ENCODE measurements around the gene NMD3. TPM values are rescaled to one million over a fixed set of nuclear protein-coding genes. Genes with fewer than 3 reads are reported as not detected.

Gene NMD3
- total RNA-seq, 1 experiment from 2014 or later = 90.7 TPM

DNA sequence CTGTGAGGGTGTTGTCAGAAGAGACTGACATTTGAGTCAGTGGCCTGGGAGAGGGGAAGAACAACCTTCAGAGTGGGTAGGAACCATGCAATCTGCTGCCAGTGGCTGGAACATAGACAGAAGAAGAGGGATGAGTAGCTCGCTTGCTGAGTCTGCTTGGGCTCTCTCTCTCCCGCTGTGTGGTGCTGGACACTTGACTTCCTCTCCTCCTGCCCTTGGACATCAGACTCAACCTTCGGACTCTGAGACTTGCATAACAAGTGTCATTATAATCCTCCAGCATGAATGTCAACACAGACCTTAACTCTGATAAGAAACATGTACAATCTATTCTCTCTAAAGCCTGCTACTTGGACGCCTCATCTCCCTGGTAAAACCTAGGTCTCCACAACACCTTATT, 5.9 kb upstream of the NMD3 start:
- Mint-ChIP-seq H3K27ac (ENCODE audit: unreplicated experiment) (no peak overlapping the region), H3K36me3 (ENCODE audit: insufficient read depth, unreplicated experiment) (peaks cover 4% of the 10 kb centered on the region), H3K4me1 (ENCODE audit: low read depth, unreplicated experiment) (peaks cover 3% of the 10 kb centered on the region), H3K27me3 (ENCODE audit: unreplicated experiment) (no peaks in the 10 kb centered on the region), H3K4me3 (ENCODE audit: low read depth, unreplicated experiment) (no peak overlapping the region), H3K9me3 (ENCODE audit: low read depth, unreplicated experiment) (peaks cover 2% of the 10 kb centered on the region)
- TF ChIP-seq CTCF (IDR thresholded peaks at IDR 0.05; ENCODE audit: unreplicated experiment) = no peak
- intact Hi-C loops (cut with micrococcal nuclease; ENCODE audit: unreplicated experiment) = no loop called here
- no TSS peak for BruUV-seq (replicated peaks)
- CTCF ChIA-PET = no interaction called here
- DNase-seq = no peak

GRCh38 chr3:161217496-161217895, 3.6 kb upstream of the NMD3 start:
- BruUV-seq (replicated peaks) = no TSS peak
- Mint-ChIP-seq H3K4me1 (ENCODE audit: low read depth, unreplicated experiment) (peaks cover 11% of the 10 kb centered on the region), H3K27ac (ENCODE audit: unreplicated experiment) (no peak overlapping the region), H3K4me3 (ENCODE audit: low read depth, unreplicated experiment) (no peak overlapping the region), H3K9me3 (ENCODE audit: low read depth, unreplicated experiment) (peaks cover 4% of the 10 kb centered on the region), H3K36me3 (ENCODE audit: insufficient read depth, unreplicated experiment) (peaks cover 27% of the 10 kb centered on the region), H3K27me3 (ENCODE audit: unreplicated experiment) (no peaks in the 10 kb centered on the region)
- intact Hi-C loops (cut with micrococcal nuclease; ENCODE audit: unreplicated experiment) = no loop called here
- CTCF ChIA-PET = no interaction called here
- TF ChIP-seq CTCF (IDR thresholded peaks at IDR 0.05; ENCODE audit: unreplicated experiment) = no peak
- DNase-seq = no peak

- Mint-ChIP-seq H3K27me3 (ENCODE audit: unreplicated experiment) (no peaks in the 10 kb centered on the region), H3K4me3 (ENCODE audit: low read depth, unreplicated experiment) (no peak overlapping the region), H3K36me3 (ENCODE audit: insufficient read depth, unreplicated experiment) (peaks cover 38% of the 10 kb centered on the region), H3K27ac (ENCODE audit: unreplicated experiment) (peak overlapping the region; percentile 95), H3K4me1 (ENCODE audit: low read depth, unreplicated experiment) (peaks cover 21% of the 10 kb centered on the region), H3K9me3 (ENCODE audit: low read depth, unreplicated experiment) (peaks cover 4% of the 10 kb centered on the region)
- no TSS peak for BruUV-seq (replicated peaks)
- intact Hi-C loops (cut with micrococcal nuclease; ENCODE audit: unreplicated experiment) = no loop called here
- DNase-seq = no peak
- no peak for TF ChIP-seq CTCF (IDR thresholded peaks at IDR 0.05; ENCODE audit: unreplicated experiment)
- CTCF ChIA-PET = interaction anchor here (0.6 kb wide), 1 partner anchor 498 kb away, joined by 3 read pairs; no protein-coding TSS in a partner anchor
Measured at GRCh38 chr3:161219495-161219894, 1.6 kb upstream of the NMD3 start.

DNA sequence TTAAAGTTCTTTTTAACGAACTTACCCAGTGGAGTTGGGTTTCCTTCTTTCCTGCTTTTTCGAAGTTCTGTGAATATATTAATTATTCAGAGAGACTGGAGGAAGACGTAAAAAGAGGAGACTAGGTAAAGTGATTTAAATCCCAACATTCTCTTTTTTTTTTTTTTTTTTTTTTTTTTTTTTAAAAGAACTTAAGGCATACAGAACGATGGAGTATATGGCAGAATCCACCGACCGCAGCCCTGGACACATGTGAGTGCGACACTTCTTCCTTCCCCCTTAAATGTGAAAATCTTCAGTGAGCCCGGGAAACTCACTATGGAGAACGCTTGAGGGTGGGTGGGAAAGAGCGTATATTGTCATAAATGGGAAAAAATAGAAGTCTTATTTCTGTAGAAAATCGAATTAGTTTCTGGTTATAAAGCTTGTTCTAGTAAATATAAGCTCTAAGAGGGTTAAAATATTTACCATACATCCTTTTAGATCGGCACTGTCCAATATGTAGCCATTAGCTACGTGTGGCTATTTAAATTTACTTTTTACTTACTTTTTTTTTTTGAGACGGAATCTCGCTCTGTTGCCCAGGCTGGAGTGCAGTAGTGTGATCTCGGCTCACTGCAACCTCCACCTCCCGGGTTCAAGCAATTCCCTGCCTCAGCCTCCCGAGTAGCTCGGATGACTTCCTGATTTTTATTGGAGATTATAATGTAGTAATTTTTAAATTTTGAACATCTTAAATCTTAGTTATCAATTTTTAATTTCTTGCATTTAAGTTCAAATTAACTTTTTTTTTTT, 892 bp downstream of the NMD3 start:
- H3K27me3 Mint-ChIP-seq (ENCODE audit: unreplicated experiment) = no peaks in the 10 kb centered on the region
- peak; percentile 24 for DNase-seq
- CTCF ChIA-PET = interaction anchor here (0.6 to 1.4 kb wide), 9 partner anchors 9 to 546 kb away, joined by 3 to 6 read pairs (median 4); partner anchors contain the start of gene B3GALNT1
- peaks cover 43% of the 10 kb centered on the region for H3K36me3 Mint-ChIP-seq (ENCODE audit: insufficient read depth, unreplicated experiment)
- intact Hi-C loops (cut with micrococcal nuclease; ENCODE audit: unreplicated experiment) = loop anchor here (2.0 to 10.0 kb wide), 4 partner anchors 17 to 657 kb away; partner anchors contain the start of genes B3GALNT1 and KPNA4
- H3K4me3 Mint-ChIP-seq (ENCODE audit: low read depth, unreplicated experiment) = peak overlapping the region; percentile 89
- H3K4me1 Mint-ChIP-seq (ENCODE audit: low read depth, unreplicated experiment) = peaks cover 21% of the 10 kb centered on the region
- BruUV-seq (replicated peaks) = no TSS peak
- peaks cover 4% of the 10 kb centered on the region for H3K9me3 Mint-ChIP-seq (ENCODE audit: low read depth, unreplicated experiment)
- no peak for TF ChIP-seq CTCF (IDR thresholded peaks at IDR 0.05; ENCODE audit: unreplicated experiment)
- peak overlapping the region; percentile 95 for H3K27ac Mint-ChIP-seq (ENCODE audit: unreplicated experiment)

Measured in Calu3 (cell line).